K562 (cell line): Measurements from ENCODE around the gene TRMT1. TPM values are rescaled to one million over a fixed set of nuclear protein-coding genes. Genes with fewer than 3 reads are reported as not detected.

Experiments used
- CC2D1A ChIP-seq: fragments of 450-650 bp; IDR thresholded peaks from 2 replicates; pipeline ENCODE4 v1.6.1; 2017; ENCODE audit warnings: mild to moderate bottlenecking
- DMBX1 ChIP-seq: fragments of 250-450 bp; sonication (Bioruptor Pico); IDR thresholded peaks from 2 replicates; pipeline ENCODE4 v1.8.0; 2022; ENCODE audit warnings: inconsistent platforms, mild to moderate bottlenecking, moderate library complexity, borderline replicate concordance
- E2F1 ChIP-seq: sonication (generic); formaldehyde crosslinking; IDR thresholded peaks from 2 replicates; pipeline ENCODE4 v1.8.1; 2023; ENCODE audit warnings: mild to moderate bottlenecking, missing genetic modification reagents, moderate library complexity
- E2F6 ChIP-seq, 2 experiments: IDR thresholded peaks; 2 replicates each; pipeline ENCODE4 v1.6.1; 2011; ENCODE audit warnings: borderline replicate concordance in 1 of 2, control low read depth in 1 of 2, low read depth in 1 of 2, low read length in 1 of 2, mild to moderate bottlenecking in 1 of 2, mixed read lengths in 1 of 2, moderate library complexity in 1 of 2; ENCODE audit not compliant: insufficient read depth in 1 of 2, insufficient read length in 1 of 2, poor library complexity in 1 of 2, severe bottlenecking in 1 of 2; ENCODE audit errors: extremely low read depth in 1 of 2
- HDAC6 ChIP-seq: IDR thresholded peaks from 2 replicates; pipeline ENCODE4 v1.6.1; 2012; ENCODE audit warnings: low read depth, mild to moderate bottlenecking, control low read depth, inconsistent platforms, low read length, moderate library complexity
- HNRNPLL ChIP-seq: fragments of 200-400 bp; formaldehyde crosslinking; IDR thresholded peaks from 2 replicates; pipeline ENCODE4 v1.6.1; 2017; ENCODE audit warnings: low read length, low read depth, mild to moderate bottlenecking; ENCODE audit not compliant: poor library complexity, severe bottlenecking
- RB1 ChIP-seq: fragments of 450-650 bp; IDR thresholded peaks from 2 replicates; pipeline ENCODE4 v1.6.1; 2017; ENCODE audit warnings: low read depth, mild to moderate bottlenecking
- REST ChIP-seq, 2 experiments: fragments of 450-650 bp; formaldehyde crosslinking in 1 of 2; IDR thresholded peaks; 2 replicates each; pipeline versions ENCODE4 v1.4.0 to v1.6.1; 2014 to 2020; ENCODE audit warnings: mild to moderate bottlenecking in 2 of 2, borderline replicate concordance in 1 of 2, low read depth in 1 of 2
- TAF1 ChIP-seq: IDR thresholded peaks from 2 replicates; pipeline ENCODE4 v1.6.1; 2011; ENCODE audit warnings: mild to moderate bottlenecking, low read length, moderate library complexity; ENCODE audit not compliant: insufficient read depth, control insufficient read depth, severe bottlenecking; ENCODE audit errors: extremely low read depth
- TBL1XR1 ChIP-seq, 2 experiments: IDR thresholded peaks; 2 replicates each; pipeline ENCODE4 v1.6.1; 2012; ENCODE audit warnings: improper control_type of control experiment in 2 of 2, low read length in 2 of 2, mild to moderate bottlenecking in 1 of 2
- ZKSCAN1 ChIP-seq: fragments of 150-350 bp; IDR thresholded peaks from 2 replicates; pipeline ENCODE4 v1.6.1; 2016; ENCODE audit warnings: low read depth, low read length
- ZNF140 ChIP-seq: fragments of 250-450 bp; sonication (Bioruptor Pico); IDR thresholded peaks from 2 replicates; pipeline ENCODE4 v1.8.0; 2021; ENCODE audit warnings: moderate library complexity, mild to moderate bottlenecking, inconsistent platforms
- ZNF23 ChIP-seq: fragments of 250-450 bp; sonication (Bioruptor Pico); IDR thresholded peaks from 2 replicates; pipeline ENCODE4 v1.4.0; 2020; ENCODE audit warnings: mild to moderate bottlenecking
- polyA plus RNA-seq, 8 experiments: library from polyadenylated mRNA; depleted of rRNA in 4 of 8; stranded (reverse) in 5 of 8; unstranded in 3 of 8; fragments of >200 nt; fragmentation: Nextera tagmentation in 2 of 8; fragmentation: Illumina TruSeq in 1 of 8; extraction: Ambion mirVana in 2 of 8; extraction: Trizol in 1 of 8; gene quantifications; 2 replicates each; pipeline versions ENCODE4 v1.2.1 to v1.2.3, GENCODE V29; 2011 to 2014; ENCODE audit warnings: inconsistent platforms in 1 of 8, missing spikeins in 1 of 8
- total RNA-seq, 7 experiments: library from RNA; depleted of rRNA in 6 of 7; stranded (reverse); fragments of >200 nt in 6 of 7; fragmentation: Illumina TruSeq in 2 of 7; extraction: Trizol in 2 of 7; gene quantifications; 2 replicates each; pipeline versions ENCODE4 v1.2.1 to v1.2.3, GENCODE V29; 2011 to 2021; ENCODE audit warnings: low replicate concordance in 1 of 7

The TRMT1 gene
- total and polyA plus RNA-seq, 9 of the 15 experiments (the other 6 are each of a cell fraction or from before 2014, with no cell fraction given) = 5.8 to 158 (median 54.3) TPM

GRCh38 chr19:13099073-13099999 lies 17.2 kb downstream of the TRMT1 start (continued):
- TF ChIP-seq REST (IDR thresholded peaks at IDR 0.05; ENCODE audit: borderline replicate concordance) (0 out of 2 replicates have a peak, but pooled peaks have one; percentile 8), REST (CRISPR knock-in tag; IDR thresholded peaks at IDR 0.05; ENCODE audit: low read depth) (peak; percentile 58), CC2D1A (no peak), ZNF140 (no peak), DMBX1 (CRISPR knock-in tag) (peak; percentile 65; the same call in 1 of the 2 replicates), ZKSCAN1 (no peak), TBL1XR1 (IDR thresholded peaks at IDR 0.05; ENCODE audit: low read length in 2 of 2) (0 out of 4 replicates have a peak, but pooled peaks of 1 of the 2 experiments have one; percentile 21), HDAC6 (no peak), RB1 (peak; percentile 35; the same call in 1 of the 2 replicates), E2F1 (CRISPR knock-in tag) (peak; percentile 26; the same call in 1 of the 2 replicates), HNRNPLL (peak; percentile 9), ZNF23 (CRISPR knock-in tag) (no peak), E2F6 (IDR thresholded peaks at IDR 0.05; ENCODE audit: borderline replicate concordance in 1 of 2, extremely low read depth in 1 of 2, insufficient read depth in 1 of 2, insufficient read length in 1 of 2, low read depth in 1 of 2, low read length in 1 of 2, poor library complexity in 1 of 2, severe bottlenecking in 1 of 2) (peak; percentile 80 to 88), TAF1 (peak; percentile 60)
